ENCODE measurements around the gene FARSB. TPM values are rescaled to one million over a fixed set of nuclear protein-coding genes. Genes with fewer than 3 reads are reported as not detected.

FARSB gene
- total RNA-seq, 1 experiment from 2014 or later = 31.0 TPM

DNA sequence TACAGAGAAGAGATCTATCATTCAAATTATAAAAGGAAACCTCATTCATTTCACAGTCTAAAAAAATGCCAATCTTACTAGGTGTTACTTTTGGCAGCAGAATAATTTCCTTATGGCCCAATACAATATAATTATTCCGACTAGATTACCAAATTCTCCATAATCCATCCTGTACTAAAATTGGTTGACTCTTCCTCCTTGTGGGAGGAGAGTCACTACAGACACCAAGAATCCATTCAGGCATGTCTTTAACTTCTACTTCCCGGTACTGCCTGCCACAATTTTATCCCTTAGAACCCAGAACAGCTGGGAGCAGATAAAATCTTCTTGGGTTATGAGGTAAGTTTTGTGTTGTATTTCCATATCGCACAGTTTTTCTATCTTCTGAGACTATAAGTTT lies 9.9 kb downstream of the FARSB start:
- DNase-seq (ENCODE audit: low spot score) (no peak), ATAC-seq (no peak)
- TF ChIP-seq, protein P1, sequence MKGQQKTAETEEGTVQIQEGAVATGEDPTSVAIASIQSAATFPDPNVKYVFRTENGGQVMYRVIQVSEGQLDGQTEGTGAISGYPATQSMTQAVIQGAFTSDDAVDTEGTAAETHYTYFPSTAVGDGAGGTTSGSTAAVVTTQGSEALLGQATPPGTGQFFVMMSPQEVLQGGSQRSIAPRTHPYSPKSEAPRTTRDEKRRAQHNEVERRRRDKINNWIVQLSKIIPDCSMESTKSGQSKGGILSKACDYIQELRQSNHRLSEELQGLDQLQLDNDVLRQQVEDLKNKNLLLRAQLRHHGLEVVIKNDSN (CRISPR knock-in tag; IDR thresholded peaks at IDR 0.05) = no peak
- Mint-ChIP-seq H3K4me1 (no peaks in the 10 kb centered on the region), H3K4me3 (no peak overlapping the region), H3K36me3 (peaks cover 38% of the 10 kb centered on the region), H3K27ac (no peak overlapping the region), H3K9me3 (no peaks in the 10 kb centered on the region), H3K27me3 (ENCODE audit: low read depth) (no peaks in the 10 kb centered on the region)
- CTCF ChIA-PET = no interaction called here
- POLR2A ChIA-PET = no interaction called here

DNA sequence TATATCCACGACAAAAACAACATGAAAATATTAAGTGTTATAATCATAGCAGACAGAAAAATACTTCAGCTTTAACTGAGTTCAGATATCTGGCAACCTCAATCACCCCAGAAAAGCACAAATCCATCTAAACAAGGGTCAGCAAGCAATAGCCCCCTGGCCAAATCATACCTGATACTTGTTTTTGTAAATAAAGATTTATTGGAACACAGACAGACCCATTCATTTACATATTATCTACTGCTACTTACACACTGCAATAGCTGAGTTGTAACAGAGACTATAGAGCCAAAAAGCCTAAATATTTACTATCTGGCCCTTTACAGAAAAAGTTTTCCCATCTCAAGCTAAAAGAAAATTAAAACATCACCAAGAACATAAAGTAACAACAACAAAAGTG lies 12.8 kb downstream of the FARSB start:
- ATAC-seq = no peak
- Mint-ChIP-seq H3K4me3 (no peak overlapping the region), H3K4me1 (no peaks in the 10 kb centered on the region), H3K9me3 (no peaks in the 10 kb centered on the region), H3K36me3 (peaks cover 37% of the 10 kb centered on the region), H3K27ac (no peak overlapping the region), H3K27me3 (ENCODE audit: low read depth) (no peaks in the 10 kb centered on the region)
- TF ChIP-seq TEAD4 (CRISPR knock-in tag; IDR thresholded peaks at IDR 0.05) = no peak
- TF ChIP-seq, protein P2, sequence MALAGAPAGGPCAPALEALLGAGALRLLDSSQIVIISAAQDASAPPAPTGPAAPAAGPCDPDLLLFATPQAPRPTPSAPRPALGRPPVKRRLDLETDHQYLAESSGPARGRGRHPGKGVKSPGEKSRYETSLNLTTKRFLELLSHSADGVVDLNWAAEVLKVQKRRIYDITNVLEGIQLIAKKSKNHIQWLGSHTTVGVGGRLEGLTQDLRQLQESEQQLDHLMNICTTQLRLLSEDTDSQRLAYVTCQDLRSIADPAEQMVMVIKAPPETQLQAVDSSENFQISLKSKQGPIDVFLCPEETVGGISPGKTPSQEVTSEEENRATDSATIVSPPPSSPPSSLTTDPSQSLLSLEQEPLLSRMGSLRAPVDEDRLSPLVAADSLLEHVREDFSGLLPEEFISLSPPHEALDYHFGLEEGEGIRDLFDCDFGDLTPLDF (CRISPR knock-in tag; IDR thresholded peaks at IDR 0.05) = no peak
- TF ChIP-seq, protein P3, sequence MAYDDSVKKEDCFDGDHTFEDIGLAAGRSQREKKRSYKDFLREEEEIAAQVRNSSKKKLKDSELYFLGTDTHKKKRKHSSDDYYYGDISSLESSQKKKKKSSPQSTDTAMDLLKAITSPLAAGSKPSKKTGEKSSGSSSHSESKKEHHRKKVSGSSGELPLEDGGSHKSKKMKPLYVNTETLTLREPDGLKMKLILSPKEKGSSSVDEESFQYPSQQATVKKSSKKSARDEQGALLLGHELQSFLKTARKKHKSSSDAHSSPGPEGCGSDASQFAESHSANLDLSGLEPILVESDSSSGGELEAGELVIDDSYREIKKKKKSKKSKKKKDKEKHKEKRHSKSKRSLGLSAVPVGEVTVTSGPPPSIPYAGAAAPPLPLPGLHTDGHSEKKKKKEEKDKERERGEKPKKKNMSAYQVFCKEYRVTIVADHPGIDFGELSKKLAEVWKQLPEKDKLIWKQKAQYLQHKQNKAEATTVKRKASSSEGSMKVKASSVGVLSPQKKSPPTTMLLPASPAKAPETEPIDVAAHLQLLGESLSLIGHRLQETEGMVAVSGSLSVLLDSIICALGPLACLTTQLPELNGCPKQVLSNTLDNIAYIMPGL (CRISPR knock-in tag; IDR thresholded peaks at IDR 0.05) = no peak
- TF ChIP-seq SMAD4 (CRISPR knock-in tag; IDR thresholded peaks at IDR 0.05) = no peak
- TF ChIP-seq, protein P4, sequence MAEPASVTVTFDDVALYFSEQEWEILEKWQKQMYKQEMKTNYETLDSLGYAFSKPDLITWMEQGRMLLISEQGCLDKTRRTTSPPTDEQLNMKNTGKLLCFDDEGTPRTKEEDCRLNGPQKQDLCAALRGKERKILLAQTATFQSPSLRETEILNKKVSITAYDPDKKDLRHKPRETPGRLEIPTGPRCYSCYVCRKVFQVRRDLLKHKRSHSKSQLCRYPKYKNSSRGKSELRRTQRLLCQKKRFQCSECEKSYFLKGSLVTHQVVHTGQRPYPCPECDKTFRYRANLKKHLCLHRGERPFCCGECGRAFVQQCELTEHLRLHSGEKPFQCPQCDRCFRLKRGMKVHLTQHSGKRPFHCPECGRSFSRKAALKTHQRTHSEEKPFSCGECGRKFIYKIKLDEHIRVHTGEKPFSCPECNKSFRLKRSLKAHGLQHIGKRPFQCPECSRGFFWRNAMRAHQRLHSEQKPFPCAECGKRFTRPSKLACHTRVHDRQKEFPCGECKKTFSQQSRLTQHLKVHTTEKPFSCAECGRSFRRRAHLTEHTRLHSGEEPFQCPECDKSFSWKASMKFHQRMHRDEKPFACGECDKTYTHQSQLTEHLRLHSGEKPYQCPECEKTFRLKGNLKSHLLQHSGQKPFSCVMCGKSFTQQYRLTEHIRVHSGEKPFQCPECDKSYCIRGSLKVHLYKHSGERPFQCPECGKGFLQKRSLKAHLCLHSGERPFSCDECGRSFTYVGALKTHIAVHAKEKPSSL (CRISPR knock-in tag; conservative IDR thresholded peaks at IDR 0.05) = no peak
- no peak for TF ChIP-seq TP53 (CRISPR knock-in tag; IDR thresholded peaks at IDR 0.05)
- no peak for TF ChIP-seq FOXP1 (CRISPR knock-in tag; IDR thresholded peaks at IDR 0.05; ENCODE audit: borderline replicate concordance)
- TF ChIP-seq NR3C1 (CRISPR knock-in tag; conservative IDR thresholded peaks at IDR 0.05; ENCODE audit: low read depth) = no peak
- TF ChIP-seq, protein P5, sequence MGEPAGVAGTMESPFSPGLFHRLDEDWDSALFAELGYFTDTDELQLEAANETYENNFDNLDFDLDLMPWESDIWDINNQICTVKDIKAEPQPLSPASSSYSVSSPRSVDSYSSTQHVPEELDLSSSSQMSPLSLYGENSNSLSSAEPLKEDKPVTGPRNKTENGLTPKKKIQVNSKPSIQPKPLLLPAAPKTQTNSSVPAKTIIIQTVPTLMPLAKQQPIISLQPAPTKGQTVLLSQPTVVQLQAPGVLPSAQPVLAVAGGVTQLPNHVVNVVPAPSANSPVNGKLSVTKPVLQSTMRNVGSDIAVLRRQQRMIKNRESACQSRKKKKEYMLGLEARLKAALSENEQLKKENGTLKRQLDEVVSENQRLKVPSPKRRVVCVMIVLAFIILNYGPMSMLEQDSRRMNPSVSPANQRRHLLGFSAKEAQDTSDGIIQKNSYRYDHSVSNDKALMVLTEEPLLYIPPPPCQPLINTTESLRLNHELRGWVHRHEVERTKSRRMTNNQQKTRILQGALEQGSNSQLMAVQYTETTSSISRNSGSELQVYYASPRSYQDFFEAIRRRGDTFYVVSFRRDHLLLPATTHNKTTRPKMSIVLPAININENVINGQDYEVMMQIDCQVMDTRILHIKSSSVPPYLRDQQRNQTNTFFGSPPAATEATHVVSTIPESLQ (CRISPR knock-in tag; IDR thresholded peaks at IDR 0.05) = no peak
- no peak for TF ChIP-seq ELF4 (CRISPR knock-in tag; IDR thresholded peaks at IDR 0.05; ENCODE audit: low read depth)
- TF ChIP-seq, protein P6, sequence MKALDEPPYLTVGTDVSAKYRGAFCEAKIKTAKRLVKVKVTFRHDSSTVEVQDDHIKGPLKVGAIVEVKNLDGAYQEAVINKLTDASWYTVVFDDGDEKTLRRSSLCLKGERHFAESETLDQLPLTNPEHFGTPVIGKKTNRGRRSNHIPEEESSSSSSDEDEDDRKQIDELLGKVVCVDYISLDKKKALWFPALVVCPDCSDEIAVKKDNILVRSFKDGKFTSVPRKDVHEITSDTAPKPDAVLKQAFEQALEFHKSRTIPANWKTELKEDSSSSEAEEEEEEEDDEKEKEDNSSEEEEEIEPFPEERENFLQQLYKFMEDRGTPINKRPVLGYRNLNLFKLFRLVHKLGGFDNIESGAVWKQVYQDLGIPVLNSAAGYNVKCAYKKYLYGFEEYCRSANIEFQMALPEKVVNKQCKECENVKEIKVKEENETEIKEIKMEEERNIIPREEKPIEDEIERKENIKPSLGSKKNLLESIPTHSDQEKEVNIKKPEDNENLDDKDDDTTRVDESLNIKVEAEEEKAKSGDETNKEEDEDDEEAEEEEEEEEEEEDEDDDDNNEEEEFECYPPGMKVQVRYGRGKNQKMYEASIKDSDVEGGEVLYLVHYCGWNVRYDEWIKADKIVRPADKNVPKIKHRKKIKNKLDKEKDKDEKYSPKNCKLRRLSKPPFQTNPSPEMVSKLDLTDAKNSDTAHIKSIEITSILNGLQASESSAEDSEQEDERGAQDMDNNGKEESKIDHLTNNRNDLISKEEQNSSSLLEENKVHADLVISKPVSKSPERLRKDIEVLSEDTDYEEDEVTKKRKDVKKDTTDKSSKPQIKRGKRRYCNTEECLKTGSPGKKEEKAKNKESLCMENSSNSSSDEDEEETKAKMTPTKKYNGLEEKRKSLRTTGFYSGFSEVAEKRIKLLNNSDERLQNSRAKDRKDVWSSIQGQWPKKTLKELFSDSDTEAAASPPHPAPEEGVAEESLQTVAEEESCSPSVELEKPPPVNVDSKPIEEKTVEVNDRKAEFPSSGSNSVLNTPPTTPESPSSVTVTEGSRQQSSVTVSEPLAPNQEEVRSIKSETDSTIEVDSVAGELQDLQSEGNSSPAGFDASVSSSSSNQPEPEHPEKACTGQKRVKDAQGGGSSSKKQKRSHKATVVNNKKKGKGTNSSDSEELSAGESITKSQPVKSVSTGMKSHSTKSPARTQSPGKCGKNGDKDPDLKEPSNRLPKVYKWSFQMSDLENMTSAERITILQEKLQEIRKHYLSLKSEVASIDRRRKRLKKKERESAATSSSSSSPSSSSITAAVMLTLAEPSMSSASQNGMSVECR (CRISPR knock-in tag; IDR thresholded peaks at IDR 0.05; ENCODE audit: borderline replicate concordance) = no peak
- no peak for TF ChIP-seq FOXJ3 (CRISPR knock-in tag; IDR thresholded peaks at IDR 0.05; ENCODE audit: borderline replicate concordance)
- TF ChIP-seq, protein P7, sequence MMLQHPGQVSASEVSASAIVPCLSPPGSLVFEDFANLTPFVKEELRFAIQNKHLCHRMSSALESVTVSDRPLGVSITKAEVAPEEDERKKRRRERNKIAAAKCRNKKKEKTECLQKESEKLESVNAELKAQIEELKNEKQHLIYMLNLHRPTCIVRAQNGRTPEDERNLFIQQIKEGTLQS (CRISPR knock-in tag; conservative IDR thresholded peaks at IDR 0.05) = no peak
- no peak for TF ChIP-seq ZNF121 (CRISPR knock-in tag; IDR thresholded peaks at IDR 0.05)
- TF ChIP-seq, protein P8, sequence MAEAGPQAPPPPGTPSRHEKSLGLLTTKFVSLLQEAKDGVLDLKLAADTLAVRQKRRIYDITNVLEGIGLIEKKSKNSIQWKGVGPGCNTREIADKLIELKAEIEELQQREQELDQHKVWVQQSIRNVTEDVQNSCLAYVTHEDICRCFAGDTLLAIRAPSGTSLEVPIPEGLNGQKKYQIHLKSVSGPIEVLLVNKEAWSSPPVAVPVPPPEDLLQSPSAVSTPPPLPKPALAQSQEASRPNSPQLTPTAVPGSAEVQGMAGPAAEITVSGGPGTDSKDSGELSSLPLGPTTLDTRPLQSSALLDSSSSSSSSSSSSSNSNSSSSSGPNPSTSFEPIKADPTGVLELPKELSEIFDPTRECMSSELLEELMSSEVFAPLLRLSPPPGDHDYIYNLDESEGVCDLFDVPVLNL (CRISPR knock-in tag; IDR thresholded peaks at IDR 0.05; ENCODE audit: borderline replicate concordance, low read depth) = no peak
- TF ChIP-seq ZNF396 (CRISPR knock-in tag; IDR thresholded peaks at IDR 0.05; ENCODE audit: borderline replicate concordance) = no peak
- TF ChIP-seq ZNF416 (CRISPR knock-in tag; IDR thresholded peaks at IDR 0.05) = no peak
- no peak for TF ChIP-seq SOX15 (CRISPR knock-in tag; IDR thresholded peaks at IDR 0.05)
- POLR2A ChIA-PET = no interaction called here
- DNase-seq (ENCODE audit: low spot score) = no peak
- CTCF ChIA-PET = no interaction called here
